SIG-M5 treated with dmso at 0.1 percent for 504 hours (cell line): Measurements from ENCODE around the gene SORBS1.

Experiments
- DNase-seq: peaks from one replicate; lab custom pipeline; 2025; ENCODE audit not compliant: unreplicated experiment; lab: John Stamatoyannopoulos, UW

Gene SORBS1

DNA sequence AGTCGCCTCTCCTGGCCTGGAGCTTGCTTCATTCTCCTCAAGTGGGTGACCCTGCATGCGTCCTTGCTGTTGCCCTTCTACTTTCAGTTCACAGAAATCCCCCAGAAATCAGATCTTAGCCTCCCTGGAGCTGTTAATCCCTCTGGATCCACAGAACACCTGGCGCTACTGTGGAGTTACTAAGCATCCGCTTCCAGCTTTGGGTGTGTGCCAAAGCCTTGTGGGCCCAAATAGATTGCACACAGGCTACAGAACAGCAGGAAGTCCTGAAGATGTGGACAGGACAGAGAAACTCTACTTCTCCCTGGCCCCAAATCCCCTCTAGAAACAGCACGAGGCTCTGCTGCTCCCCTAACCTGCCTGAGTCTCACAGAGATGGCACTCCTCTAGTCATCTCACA, 233.8 kb downstream of the SORBS1 start:
- no peak for DNase-seq

GRCh38 chr10:95326396-95326795, 234.8 kb downstream of the SORBS1 start:
- DNase-seq: no peak

GRCh38 chr10:95325863-95326262, 235.3 kb downstream of the SORBS1 start:
- no peak for DNase-seq

- DNase-seq: no peak
These were observed 236.5 kb downstream of the SORBS1 start for GRCh38 chr10:95324436-95325268.

DNA sequence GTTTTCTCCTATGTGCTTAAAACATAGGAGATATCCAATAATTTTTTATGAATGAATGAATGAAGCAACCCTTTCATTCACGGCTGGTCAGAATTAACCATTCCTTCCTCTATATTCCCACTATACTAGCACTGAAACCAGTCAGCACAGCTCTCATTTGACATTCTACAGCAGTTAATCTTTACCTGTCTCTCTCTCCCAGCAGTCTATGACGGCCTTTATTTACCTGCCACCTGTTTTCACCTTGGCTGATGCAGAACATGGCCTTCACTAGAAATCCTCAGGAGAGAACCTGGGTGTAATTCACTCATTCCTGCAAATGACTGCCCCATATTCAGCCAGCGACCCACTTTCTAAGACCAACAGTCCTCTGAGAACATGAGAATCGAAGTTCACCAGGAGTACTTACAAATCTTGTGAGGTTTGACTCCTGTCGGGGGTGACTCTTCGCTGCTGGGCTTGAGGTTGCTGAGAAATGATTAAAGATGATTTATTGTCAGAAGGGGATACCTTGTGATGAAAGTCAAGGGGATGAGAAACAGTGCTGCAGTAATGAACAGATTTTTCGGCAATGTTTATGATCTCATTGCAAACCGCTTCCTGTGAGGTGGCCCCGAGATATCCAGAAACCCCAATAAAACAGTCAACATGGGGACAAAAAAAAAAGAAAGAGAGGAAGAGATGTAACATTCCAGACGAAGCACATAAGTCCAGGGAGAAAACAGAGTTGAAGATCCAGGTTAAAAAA, 239.4 kb downstream of the SORBS1 start:
- no peak for DNase-seq

GRCh38 chr10:95319239-95319638, 241.9 kb downstream of the SORBS1 start:
- DNase-seq: no peak

- DNase-seq: no peak
These were observed 245.7 kb downstream of the SORBS1 start for GRCh38 chr10:95315509-95315908.

DNA sequence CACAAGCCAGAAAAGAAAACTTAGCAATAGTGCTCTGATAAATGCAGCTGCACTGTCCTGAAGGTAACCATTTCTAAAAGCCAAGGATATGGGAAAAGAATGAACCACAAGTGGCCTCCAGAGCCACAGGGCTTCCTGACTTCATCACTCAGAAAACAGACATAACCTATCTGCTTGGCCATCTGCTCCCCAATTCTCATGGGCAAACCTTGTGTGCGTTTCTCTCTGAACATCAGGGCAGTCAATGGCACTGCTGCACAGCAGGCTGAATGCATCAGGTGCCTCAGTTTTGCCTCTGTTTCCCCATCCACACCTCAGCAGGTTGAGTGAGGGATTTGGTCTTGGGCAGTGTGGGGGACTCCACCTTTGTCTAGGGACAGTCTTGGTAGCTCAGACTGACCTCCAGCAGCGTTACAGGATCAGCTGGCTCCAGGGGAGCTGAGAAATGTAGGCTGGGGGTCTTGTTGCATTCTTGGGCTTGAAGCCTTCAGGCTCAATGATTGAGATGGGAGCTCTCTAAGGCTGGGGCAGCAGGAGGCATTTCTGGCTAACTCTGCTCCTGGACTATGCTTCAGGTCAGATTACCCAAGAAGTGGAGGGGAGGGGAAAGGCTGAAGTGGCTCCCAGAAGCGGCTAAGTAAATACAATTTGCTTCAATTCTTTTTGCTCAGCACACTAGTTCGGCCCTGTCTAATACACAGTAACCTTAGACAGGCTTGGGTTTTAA, 246.8 kb downstream of the SORBS1 start:
- DNase-seq: no peak

DNA sequence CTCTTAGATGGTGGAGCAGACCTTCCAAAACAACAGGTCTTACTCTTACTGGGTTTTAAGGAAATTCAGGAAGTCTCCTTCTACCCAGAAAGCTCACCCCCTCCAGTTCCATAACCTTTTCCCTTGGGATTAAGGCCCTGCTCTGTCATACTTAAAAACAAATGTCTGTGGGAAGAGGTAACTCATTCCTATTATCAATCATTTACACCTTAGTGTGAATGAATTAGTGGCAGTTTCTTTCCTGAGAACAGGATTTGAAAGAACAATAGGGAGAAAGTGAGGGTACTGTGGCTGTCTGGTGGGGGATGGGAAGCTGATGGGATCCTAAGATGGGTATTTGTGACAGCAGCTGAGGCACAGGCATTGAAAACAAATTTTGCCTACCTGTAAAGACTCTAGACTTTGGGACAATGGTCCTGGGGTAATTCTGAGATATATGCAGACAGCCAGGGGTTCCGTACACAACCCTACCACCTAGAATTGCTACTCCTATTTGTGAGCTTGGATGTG, 248.1 kb downstream of the SORBS1 start:
- DNase-seq: no peak

DNA sequence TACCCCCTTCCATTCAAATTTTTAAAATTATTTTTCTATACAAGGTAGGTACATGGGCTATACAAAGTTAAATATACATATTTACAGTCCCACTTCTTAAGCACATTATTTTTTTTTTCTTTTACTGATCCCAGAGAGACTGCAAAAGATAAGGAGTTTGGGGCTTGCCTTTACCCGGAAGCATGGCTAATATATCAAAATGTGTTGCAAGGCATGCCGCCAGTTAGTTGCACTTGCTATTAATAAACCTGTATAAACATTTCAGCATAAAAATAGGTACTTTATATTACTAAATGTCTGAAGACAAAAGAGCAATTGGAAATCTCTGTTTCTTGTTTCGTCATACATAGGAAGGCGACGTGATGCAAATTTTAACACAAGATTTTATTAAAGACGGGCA, 248.9 kb downstream of the SORBS1 start:
- DNase-seq: no peak

DNA sequence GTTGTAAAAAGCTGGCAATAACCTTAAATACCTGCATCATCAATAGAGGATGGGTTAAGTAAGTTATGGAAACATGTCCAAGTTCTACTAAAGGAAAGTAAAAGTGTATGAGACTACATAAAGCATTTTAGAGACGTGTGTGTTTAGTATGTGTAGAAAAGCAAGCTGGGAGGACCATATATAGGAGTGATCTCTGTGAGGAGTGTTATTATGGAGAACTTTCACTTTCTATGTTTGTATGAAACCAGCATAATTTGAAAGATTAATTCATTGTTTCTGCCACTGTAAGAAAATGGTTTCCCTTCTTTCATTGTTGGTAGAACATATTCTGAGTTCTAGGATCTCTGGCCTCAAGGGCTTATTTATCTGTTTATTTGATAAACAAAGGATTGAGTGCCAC, 251.2 kb downstream of the SORBS1 start:
- DNase-seq: no peak

- no peak for DNase-seq
These were observed 252.5 kb downstream of the SORBS1 start for GRCh38 chr10:95308389-95309302.

GRCh38 chr10:95306851-95307250, 254.3 kb downstream of the SORBS1 start:
- DNase-seq: no peak

GRCh38 chr10:95306318-95306650, 254.9 kb downstream of the SORBS1 start:
- DNase-seq: no peak

DNA sequence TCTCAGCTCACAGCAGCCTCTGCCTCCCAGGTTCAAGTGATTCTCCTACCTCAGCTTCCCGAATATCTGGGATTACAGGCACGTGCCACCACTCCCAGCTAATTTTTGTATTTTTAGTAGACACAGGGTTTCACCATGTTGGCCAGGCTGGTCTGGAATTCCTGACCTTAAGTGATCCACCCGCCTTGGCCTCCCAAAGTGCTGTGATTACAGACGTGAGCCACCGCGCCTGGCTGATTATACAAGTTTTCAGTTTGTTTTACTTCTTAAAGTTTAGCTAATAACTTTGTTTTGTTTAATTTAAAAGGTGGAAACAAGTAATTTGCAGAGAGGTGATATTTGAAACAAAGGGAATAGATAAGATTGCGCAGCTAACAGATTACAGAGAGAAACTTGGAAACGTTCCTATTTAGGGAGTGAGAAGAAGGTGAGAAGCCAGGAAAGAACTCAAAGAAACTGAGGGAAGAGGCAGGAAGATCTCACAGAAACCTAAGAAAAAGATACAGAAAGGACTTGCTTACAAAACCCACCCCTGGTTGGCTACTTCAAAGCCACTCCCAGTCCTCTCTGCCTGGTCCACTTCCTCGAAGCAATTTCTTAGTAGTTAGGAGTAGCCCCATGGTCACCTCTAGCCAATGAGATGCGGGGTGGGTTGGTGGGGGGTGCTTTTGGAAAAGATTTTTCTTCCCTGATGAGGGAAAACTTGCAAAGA, 255.4 kb downstream of the SORBS1 start:
- no peak for DNase-seq

DNA sequence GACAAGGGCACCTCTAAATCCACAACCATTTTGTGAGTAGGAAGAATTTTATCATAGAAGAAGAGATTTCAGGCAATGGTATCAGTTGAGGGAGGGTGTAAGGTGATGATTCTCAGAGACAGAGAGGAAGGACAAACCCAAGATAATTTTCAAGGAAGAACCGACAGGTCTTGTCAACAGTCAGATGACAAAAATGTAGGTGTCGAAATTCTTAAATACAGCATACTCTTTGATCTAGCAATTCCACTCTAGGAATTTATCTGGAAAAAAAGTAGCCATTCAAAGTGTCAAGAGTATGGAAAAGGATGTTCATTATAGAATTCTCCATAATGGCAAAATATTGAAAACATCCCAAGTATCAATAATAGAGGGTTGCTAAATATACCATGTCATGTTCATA, 256.2 kb downstream of the SORBS1 start:
- DNase-seq: no peak

DNA sequence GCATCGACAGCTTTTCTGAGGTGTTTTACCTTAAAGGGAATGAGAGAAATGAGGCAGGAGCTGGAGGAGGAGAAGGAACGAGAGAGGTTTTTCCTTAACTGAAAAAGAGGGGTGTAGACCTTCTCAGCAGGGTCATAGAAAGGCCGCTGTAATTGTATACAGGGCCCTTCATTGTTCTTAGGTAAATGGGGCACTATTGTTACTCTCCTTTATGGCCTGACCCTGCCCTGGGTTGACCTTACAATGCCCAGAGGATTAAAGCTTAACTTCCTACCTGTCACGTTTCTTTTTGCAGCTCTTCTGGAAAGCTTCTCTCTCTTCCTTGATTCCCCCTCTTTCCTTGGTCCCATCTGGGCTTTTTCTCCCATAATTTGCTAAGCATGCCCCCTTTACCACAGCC, 256.7 kb downstream of the SORBS1 start:
- no peak for DNase-seq

DNA sequence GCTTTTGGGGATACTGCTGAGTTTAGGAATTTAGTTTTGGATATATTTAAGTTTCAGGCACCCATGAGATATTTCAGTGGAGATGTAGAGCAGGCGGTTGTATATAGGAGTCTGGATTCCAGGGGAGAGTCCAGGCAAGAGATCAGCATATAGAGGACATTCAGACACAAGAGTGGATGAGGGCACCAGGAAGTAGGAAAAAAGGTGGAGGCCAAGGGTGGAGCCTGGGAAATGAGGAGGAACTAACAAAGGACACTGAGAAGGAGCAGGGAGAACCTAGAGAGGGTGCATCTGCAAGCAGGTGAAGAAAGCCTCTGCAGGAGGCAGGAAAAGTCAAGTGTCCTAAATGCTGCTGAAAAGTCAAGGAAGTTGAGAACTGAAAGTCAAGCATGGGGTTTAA, 257.2 kb downstream of the SORBS1 start:
- no peak for DNase-seq

- no peak for DNase-seq
These were observed 257.6 kb downstream of the SORBS1 start for GRCh38 chr10:95303535-95303934.

GRCh38 chr10:95300022-95300539, 261.1 kb downstream of the SORBS1 start:
- DNase-seq: no peak
